ENCODE data around the gene ELANE.

The ELANE gene

GRCh38 chr19:852136-853013, at the start of gene ELANE:
ELANE (plus strand) TSS chr19:852303; CDS start chr19:852329, 26 bp downstream.
- DNase-seq = no peak

GRCh38 chr19:802498-803098, 49.5 kb upstream of the ELANE start:
- DNase-seq = no peak

DNA sequence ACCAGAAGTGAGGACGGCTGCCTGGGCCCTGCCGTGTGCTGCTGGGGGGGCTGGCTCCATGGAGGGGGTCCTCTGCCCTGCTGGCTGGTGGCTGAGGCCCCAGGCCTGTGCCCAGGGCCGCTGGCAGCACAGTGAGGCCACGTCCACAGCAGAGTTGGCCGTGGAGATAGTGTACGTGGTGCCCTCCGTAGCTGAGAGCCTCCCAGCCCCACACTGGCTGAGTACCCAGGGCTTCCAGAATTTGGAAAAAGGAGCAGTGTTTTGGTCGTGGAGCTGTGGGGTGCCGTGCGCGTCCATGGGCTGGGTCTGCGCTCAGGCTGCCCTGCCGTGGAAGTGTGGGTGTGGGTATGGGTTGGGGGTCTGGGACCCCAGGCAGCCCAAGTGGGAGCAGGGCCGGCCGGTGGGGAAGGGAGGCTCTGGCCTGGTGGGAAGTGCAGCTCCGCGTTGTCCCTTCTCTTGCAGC, 49.0 kb upstream of the ELANE start:
- DNase-seq = no peak

DNA sequence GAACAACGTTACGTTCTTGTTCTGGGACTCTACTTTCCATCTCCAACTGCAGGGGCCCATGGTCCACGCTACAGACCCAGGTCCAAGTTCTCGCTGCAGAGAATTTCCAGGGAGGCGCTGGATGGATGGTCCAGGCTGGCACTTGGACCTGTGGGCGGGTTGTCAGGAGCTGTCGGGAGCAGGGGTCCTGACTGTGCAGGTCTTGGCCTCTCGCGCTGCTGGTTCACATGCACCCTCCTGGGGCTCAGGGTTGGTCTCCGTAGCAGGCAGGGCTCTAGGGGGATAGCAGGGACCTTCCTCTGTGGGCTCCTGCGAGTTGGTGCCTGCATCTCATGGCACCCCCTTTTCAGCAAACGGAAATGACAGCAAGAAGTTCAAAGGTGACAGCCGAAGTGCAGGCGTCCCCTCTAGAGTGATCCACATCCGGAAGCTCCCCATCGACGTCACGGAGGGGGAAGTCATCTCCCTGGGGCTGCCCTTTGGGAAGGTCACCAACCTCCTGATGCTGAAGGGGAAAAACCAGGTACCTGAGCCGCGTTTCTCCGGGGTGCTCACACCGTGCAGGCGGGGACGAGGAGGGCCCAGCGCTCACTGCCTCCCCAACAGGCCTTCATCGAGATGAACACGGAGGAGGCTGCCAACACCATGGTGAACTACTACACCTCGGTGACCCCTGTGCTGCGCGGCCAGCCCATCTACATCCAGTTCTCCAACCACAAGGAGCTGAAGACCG, 48.3 kb upstream of the ELANE start:
- DNase-seq = no peak

- no peak for DNase-seq
Observed at GRCh38 chr19:804419-805165, 47.5 kb upstream of the ELANE start.

- DNase-seq = no peak
Observed at GRCh38 chr19:805166-805551, 46.9 kb upstream of the ELANE start.

- no peak for DNase-seq
Observed at GRCh38 chr19:805600-806550, 46.2 kb upstream of the ELANE start.

DNA sequence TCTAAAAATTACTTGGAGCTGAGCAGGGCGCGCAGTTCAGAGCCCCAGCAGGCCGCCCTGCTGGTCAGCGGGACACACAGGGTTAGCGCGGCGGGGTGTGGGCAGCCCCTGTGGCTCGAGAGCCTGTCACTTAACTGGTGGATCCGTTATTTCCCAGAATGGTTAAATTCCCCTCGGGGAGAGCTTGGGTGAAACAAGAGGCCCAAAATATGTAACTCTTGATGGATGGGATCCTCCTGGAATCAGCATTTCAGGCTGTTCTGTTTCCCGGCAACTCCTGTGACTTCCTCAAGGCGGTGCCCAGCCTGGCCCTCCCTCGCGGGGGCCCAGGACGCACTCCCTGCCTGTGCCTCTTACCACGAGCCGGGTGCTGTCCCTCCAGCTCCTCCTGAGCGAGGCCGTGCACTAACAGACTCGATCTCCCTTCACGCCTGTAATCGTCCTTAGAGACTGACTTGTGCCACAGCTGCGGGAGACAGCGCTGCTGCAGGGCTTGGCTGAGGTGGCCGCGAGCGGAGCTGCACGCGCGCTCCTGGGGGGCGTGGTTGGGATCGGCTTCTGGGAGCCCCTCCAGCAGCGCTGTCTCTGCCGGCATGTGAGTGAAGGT, 45.2 kb upstream of the ELANE start:
- no peak for DNase-seq

DNA sequence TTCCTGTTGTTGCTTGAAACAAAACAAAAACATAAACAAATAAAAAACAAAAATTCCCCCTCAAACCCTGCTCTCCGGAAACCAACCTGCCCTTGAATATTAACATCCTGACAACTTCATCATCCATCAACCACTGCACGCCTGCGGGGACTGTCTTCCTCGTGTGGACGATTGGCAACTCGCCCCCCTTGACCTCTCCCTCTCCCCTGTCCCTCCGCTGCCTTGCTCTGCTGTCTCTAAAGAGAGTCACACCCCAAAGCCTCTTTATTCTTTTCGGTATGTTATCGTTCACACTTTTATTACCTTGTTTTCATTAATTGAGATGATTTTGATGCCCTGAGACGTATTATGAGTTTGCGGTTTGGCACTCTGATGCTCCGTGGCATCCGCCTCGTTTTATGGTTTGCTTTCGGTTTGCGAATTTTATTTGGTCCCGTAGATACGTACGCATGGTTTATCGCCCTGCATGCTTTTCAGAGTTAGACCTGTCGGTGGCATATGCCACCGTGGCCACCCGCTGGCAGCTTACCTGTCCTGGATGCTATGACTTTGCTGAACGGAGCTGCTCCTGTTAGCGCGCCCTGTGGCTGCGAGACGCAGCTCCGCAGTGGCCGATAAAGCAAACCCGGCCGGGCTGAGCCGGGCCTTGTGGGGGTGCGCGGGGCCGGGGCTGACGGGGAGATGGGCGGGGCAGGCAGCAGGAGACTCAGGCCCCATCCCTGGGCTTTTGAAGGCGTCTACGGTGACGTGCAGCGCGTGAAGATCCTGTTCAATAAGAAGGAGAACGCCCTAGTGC, 44.3 kb upstream of the ELANE start:
- no peak for DNase-seq

DNA sequence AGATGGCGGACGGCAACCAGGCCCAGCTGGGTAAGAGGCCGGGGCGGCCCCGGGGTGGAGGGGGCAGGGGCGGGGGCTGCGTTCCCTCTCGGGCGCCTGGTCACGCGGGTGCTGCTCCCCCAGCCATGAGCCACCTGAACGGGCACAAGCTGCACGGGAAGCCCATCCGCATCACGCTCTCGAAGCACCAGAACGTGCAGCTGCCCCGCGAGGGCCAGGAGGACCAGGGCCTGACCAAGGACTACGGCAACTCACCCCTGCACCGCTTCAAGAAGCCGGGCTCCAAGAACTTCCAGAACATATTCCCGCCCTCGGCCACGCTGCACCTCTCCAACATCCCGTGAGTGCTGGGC, 43.7 kb upstream of the ELANE start:
- DNase-seq = no peak

- no peak for DNase-seq
Observed at GRCh38 chr19:810077-810855, 41.8 kb upstream of the ELANE start.

GRCh38 chr19:810883-811489, 41.1 kb upstream of the ELANE start:
- no peak for DNase-seq

DNA sequence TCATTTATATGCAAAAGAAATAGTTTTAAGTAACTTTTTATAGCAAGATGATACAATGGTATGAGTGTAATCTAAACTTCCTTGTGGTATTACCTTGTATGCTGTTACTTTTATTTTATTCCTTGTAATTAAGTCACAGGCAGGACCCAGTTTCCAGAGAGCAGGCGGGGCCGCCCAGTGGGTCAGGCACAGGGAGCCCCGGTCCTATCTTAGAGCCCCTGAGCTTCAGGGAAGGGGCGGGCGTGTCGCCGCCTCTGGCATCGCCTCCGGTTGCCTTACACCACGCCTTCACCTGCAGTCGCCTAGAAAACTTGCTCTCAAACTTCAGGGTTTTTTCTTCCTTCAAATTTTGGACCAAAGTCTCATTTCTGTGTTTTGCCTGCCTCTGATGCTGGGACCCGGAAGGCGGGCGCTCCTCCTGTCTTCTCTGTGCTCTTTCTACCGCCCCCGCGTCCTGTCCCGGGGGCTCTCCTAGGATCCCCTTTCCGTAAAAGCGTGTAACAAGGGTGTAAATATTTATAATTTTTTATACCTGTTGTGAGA, 40.5 kb upstream of the ELANE start:
- no peak for DNase-seq

- no peak for DNase-seq
Observed at GRCh38 chr19:812049-812746, 39.9 kb upstream of the ELANE start.

DNA sequence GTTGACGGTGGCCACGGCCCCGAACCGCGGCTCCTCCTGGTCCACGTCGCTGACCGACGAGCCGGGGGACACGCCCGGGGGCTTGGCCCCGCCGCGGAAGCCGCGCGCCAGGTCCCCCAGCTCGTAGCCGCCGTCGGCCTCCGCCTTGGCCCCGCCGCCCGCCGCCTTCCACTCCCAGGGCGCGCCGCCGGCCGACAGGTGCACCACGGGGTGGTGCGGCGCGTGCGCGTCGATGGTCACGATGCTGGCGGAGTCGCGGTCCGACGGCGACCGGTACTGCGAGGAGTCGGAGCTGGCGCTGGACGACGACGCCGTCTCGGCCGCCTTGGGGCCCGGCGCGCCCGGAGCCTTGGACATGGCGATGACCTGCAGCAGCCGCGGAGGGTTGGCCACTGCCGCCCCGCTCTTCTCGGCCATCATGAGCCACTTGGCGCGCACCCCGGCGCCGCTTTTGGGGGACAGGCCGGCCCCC, 39.3 kb upstream of the ELANE start:
- DNase-seq = no peak

GRCh38 chr19:813219-814151, 38.6 kb upstream of the ELANE start:
- no peak for DNase-seq

Measured in SW 1271 (cell line).